NT2/D1 (cell line): ENCODE measurements around the gene CLEC18B.
"Not testable (repeated sequence)": the region's sequence is repeated elsewhere in the genome, so short reads cannot be mapped to it uniquely, and the experiment has no call there.

ENCODE experiments used
- DNase-seq: peaks from one replicate; pipeline ENCODE4 v3.0.0-alpha.2; 2011; ENCODE audit warnings: low read depth, low spot score
- H3K27me3 ChIP-seq: 2 replicates; pipeline ENCODE4 v1.6.0; 2011; ENCODE audit warnings: mild to moderate bottlenecking; ENCODE audit not compliant: insufficient read length, insufficient read depth
- H3K36me3 ChIP-seq: 2 replicates; pipeline ENCODE4 v1.6.1; 2011; ENCODE audit warnings: mild to moderate bottlenecking, low read length, mixed read lengths; ENCODE audit not compliant: insufficient read depth, insufficient read length
- H3K4me1 ChIP-seq: 2 replicates; pipeline ENCODE4 v1.5.1; 2011; ENCODE audit not compliant: insufficient read depth, insufficient read length
- H3K4me3 ChIP-seq: 2 replicates; pipeline ENCODE4 v1.5.1; 2011; ENCODE audit warnings: low read depth; ENCODE audit not compliant: insufficient read length
- H3K9ac ChIP-seq: 2 replicates; pipeline ENCODE4 v1.6.0; 2011; ENCODE audit warnings: low read depth; ENCODE audit not compliant: insufficient read length
- H3K9me3 ChIP-seq: 2 replicates; pipeline ENCODE4 v1.5.1; 2011; ENCODE audit warnings: mild to moderate bottlenecking, low read length; ENCODE audit not compliant: insufficient read depth
- SUZ12 ChIP-seq: IDR thresholded peaks from 2 replicates; pipeline ENCODE4 v1.6.1; 2011; ENCODE audit not compliant: insufficient read length, insufficient read depth; ENCODE audit errors: extremely low read depth
- YY1 ChIP-seq: IDR thresholded peaks from 2 replicates; pipeline ENCODE4 v1.6.1; 2011; ENCODE audit not compliant: insufficient read length, insufficient read depth
- ZNF274 ChIP-seq: IDR thresholded peaks from 2 replicates; pipeline ENCODE4 v1.6.1; 2011; ENCODE audit warnings: mild to moderate bottlenecking, low read depth, low read length

The CLEC18B gene

GRCh38 chr16:74420612-74421481 lies at the start of gene CLEC18B:
TSS of gene CLEC18B (minus strand) at chr16:74421478. CDS start at chr16:74421270, 208 bp downstream.
- H3K36me3 ChIP-seq, DNase-seq, H3K9me3 ChIP-seq, H3K4me3 ChIP-seq, H3K27me3 ChIP-seq, H3K9ac ChIP-seq, H3K4me1 ChIP-seq: not testable (repeated sequence)

- no peaks in the 10 kb centered on the region for H3K4me1 ChIP-seq
- H3K36me3 ChIP-seq = peaks cover 84% of the 10 kb centered on the region
- no peak for DNase-seq
- TF ChIP-seq YY1 (no peak), ZNF274 (no peak), SUZ12 (no peak)
- no peak overlapping the region for H3K4me3 ChIP-seq
- H3K27me3 ChIP-seq = no peaks in the 10 kb centered on the region
- H3K9ac ChIP-seq = no peak overlapping the region
- no peaks in the 10 kb centered on the region for H3K9me3 ChIP-seq
Measured at GRCh38 chr16:74469946-74470478, 48.7 kb upstream of the CLEC18B start.

DNA sequence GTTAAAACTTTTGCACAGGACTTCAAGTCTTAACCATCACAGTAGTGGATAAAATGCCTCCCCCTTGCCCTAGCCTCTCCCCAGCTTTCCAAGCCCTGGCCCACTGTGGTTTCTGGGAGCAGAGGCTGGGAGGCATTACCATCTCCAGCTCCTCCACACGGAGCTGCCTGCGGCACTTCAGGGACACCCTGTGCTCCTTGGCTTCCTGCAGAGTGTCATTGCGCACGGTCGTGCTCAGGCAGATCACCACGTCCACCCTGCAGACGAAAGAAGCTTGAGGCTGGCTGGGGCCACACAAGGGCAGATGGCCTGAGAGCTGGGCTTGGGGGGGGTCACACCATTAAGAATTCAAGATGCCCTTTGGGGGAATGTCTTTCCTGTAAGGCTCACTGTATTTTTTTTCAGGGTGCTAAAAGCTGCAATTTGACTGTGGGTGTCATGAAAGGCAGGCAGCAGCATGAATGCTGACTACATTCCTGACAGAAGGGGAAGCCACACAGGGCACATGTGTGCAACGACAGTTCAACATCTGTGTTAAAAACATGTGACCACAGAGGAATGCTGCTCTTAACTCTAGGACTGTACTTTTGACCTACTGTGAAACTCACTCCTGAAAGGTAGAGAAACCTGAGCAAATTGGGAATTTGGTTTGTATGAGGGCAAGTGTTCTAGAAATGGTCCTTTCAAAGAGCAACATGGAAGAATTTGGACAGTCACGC lies 47.7 kb upstream of the CLEC18B start:
- no peaks in the 10 kb centered on the region for H3K27me3 ChIP-seq

DNA sequence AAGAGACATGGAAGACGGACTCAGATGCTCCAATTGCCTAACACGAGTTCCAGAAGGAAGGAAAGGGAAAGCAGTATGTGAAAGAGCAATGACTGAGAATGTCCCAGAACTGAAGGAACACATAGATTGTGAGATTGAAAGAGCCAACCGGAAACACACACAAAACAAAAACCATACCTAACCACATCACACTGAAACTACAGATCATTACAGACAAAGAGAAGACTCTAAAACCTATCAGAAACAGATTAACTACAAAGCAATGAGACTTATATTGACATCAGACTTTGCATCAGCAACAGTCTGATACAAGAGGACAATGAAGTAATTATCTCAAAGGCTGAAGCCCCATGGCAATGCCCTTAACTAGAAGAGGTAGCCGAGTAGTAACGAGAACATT lies 45.6 kb upstream of the CLEC18B start:
- H3K4me1 ChIP-seq = no peaks in the 10 kb centered on the region

More for the DNA sequence above, 47.7 kb upstream of the CLEC18B start:
- DNase-seq = no peak
- Histone ChIP-seq H3K36me3 (peaks cover 84% of the 10 kb centered on the region), H3K4me3 (no peak overlapping the region), H3K9me3 (no peaks in the 10 kb centered on the region), H3K9ac (no peak overlapping the region), H3K4me1 (no peaks in the 10 kb centered on the region)
- TF ChIP-seq SUZ12 (no peak), YY1 (no peak), ZNF274 (no peak)

DNA sequence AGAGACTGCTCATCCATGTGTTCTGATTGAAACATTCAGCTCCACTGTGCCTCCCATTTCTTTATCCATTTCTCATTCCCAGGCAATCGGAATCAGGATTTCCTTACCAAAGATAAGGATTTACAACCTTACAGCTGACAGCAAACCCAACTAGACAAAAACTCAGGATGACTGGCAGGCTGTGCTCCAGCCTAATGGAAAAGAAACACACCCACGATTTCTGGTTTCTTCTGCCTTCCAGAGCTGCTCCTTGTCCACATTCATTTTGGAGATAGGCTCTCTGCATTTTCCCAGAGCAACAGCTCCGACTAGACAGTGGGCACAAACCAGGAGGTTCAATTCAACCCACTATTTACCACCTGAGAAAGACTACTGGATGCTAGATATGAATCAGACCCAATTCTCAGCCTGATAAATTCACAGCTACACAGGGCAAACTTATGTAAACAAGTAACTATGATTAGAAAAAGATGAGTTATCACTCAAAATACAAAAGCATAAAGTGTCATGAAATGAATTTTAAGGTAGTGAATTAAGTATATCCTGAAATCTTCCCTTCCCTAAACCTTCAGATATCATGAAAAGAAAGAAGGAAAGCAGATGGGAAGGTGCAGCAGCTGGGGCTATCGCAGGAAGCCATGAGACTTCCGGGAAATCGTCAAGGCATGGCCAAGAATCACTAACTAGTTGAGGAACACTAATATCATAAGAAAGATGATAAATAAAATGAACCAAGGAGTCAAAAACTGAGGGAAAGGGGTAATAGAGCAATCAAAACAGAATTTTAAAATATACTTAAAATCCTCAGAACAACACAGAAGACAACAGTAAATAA lies 44.8 kb upstream of the CLEC18B start:
- Histone ChIP-seq H3K4me3 (no peak overlapping the region), H3K36me3 (peaks cover 85% of the 10 kb centered on the region), H3K9me3 (no peaks in the 10 kb centered on the region), H3K27me3 (no peaks in the 10 kb centered on the region), H3K9ac (no peak overlapping the region), H3K4me1 (no peaks in the 10 kb centered on the region)
- DNase-seq = no peak
- TF ChIP-seq SUZ12 = no peak
- no peak for TF ChIP-seq ZNF274
- no peak for TF ChIP-seq YY1

More for the DNA sequence above, 45.6 kb upstream of the CLEC18B start:
- DNase-seq = no peak
- no peak overlapping the region for H3K9ac ChIP-seq
- peaks cover 87% of the 10 kb centered on the region for H3K36me3 ChIP-seq
- no peaks in the 10 kb centered on the region for H3K9me3 ChIP-seq
- TF ChIP-seq YY1 = no peak
- no peak for TF ChIP-seq ZNF274
- TF ChIP-seq SUZ12 = no peak
- no peaks in the 10 kb centered on the region for H3K27me3 ChIP-seq
- no peak overlapping the region for H3K4me3 ChIP-seq

GRCh38 chr16:74465281-74465680 lies 44.0 kb upstream of the CLEC18B start:
- H3K36me3 ChIP-seq = peaks cover 84% of the 10 kb centered on the region
- H3K4me3 ChIP-seq = no peak overlapping the region

More at GRCh38 chr16:74465281-74465680, 44.0 kb upstream of the CLEC18B start:
- H3K4me1 ChIP-seq = no peaks in the 10 kb centered on the region
- H3K27me3 ChIP-seq = no peaks in the 10 kb centered on the region
- no peaks in the 10 kb centered on the region for H3K9me3 ChIP-seq
- TF ChIP-seq ZNF274 (no peak), YY1 (no peak), SUZ12 (no peak)
- no peak overlapping the region for H3K9ac ChIP-seq
- no peak for DNase-seq
